ENCODE data around the gene HP.

The HP gene

DNA sequence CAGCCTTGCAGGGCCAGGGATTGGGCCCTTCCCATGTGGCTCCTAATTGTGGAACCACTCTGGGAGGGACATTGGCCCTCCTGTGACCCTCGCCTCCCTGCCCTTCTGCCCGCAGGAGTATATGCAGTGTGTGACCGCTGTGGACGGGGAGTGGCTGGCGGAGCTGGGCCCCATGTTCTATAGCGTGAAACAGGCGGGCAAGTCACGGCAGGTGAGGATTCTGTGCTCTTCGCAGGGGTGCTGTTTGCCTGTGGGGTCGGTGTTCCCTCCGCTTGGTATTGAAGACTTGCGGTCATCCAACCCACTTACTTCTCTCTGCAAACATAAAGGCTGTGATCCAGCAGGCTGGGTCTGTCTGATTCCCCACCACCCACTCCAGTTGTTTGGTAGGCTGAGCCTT, 55.0 kb downstream of the HP start:
- TF ChIP-seq, protein P1, sequence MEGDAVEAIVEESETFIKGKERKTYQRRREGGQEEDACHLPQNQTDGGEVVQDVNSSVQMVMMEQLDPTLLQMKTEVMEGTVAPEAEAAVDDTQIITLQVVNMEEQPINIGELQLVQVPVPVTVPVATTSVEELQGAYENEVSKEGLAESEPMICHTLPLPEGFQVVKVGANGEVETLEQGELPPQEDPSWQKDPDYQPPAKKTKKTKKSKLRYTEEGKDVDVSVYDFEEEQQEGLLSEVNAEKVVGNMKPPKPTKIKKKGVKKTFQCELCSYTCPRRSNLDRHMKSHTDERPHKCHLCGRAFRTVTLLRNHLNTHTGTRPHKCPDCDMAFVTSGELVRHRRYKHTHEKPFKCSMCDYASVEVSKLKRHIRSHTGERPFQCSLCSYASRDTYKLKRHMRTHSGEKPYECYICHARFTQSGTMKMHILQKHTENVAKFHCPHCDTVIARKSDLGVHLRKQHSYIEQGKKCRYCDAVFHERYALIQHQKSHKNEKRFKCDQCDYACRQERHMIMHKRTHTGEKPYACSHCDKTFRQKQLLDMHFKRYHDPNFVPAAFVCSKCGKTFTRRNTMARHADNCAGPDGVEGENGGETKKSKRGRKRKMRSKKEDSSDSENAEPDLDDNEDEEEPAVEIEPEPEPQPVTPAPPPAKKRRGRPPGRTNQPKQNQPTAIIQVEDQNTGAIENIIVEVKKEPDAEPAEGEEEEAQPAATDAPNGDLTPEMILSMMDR (IDR thresholded peaks at IDR 0.05; ENCODE audit: low read depth, low read length, missing control alignments) = no peak
- in situ Hi-C loops (cut with HindIII; ENCODE audit: low sequenced_read_pairs) = no loop called here
- no peak for DNase-seq (ENCODE audit: low read depth)
- no peak overlapping the region for H3K4me3 ChIP-seq (ENCODE audit: low read depth, low read length)

DNA sequence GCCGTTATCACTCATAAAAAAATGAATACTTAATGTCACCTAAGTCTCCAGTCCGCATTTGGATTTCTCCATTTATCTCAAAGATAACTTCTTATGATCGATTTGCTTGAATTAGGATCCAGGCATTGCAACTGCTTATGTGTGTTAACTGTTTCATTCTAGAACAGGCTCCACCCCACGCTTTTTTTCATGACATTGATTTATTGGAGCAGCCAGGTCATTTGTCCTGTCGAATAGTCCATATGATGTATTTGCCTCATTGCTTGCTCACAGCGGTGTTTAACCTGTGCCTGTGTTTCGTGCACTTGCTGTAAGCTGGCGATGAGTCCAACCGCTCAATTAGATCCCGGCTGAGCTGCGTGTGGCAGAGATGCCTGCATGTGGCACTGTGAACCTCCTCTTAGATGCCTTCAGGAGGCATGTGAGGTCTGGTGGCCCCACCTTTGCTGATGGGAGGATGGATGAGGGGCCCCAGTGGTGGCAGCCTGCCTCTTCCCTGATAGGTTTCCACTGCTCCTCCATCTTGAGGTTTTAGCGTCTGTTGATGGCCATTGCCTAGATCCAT, 55.7 kb downstream of the HP start:
- DNase-seq (ENCODE audit: low read depth) = no peak
- H3K4me3 ChIP-seq (ENCODE audit: low read depth, low read length) = no peak overlapping the region
- in situ Hi-C loops (cut with HindIII; ENCODE audit: low sequenced_read_pairs) = no loop called here
- TF ChIP-seq, protein P1 (IDR thresholded peaks at IDR 0.05; ENCODE audit: low read depth, low read length, missing control alignments) = no peak

Data from astrocyte of the cerebellum (primary cell).